ENCODE measurements around the gene RNF115.

GRCh38 chr1:145786271-145786670, 37.6 kb downstream of the RNF115 start:
- TF ChIP-seq CTCF (IDR thresholded peaks at IDR 0.05; ENCODE audit: low read depth, low read length, poor library complexity, severe bottlenecking) (no peak), EZH2phosphoT487 (IDR thresholded peaks at IDR 0.05; ENCODE audit: borderline replicate concordance, low read length) (no peak)

Data from DOHH2 (cell line).